ENCODE results near the gene RPRD1B.

- TF ChIP-seq CTCF (conservative IDR thresholded peaks at IDR 0.05) (no peak), EZH2 (IDR thresholded peaks at IDR 0.05; ENCODE audit: low read depth) (no peak)
Observed at GRCh38 chr20:38001173-38001875, 32.2 kb upstream of the RPRD1B start.

All from PC-9 (cell line).